GM19468 (cell line): ENCODE data around the gene NANOS2.
"Not testable (repeated sequence)": the region's sequence is repeated elsewhere in the genome, so short reads cannot be mapped to it uniquely, and the experiment has no call there.

Experiments used
- ATAC-seq: cut with Tn5 transposase; IDR thresholded peaks from one replicate; pipeline ENCODE4 v1.9.1; 2021; ENCODE audit warnings: mild to moderate bottlenecking, moderate library complexity, moderate number of reproducible peaks; ENCODE audit not compliant: unreplicated experiment; ENCODE audit errors: extremely low read depth

Gene NANOS2

GRCh38 chr19:45879055-45879454 is 35.5 kb downstream of the NANOS2 start:
- ATAC-seq = no peak

- ATAC-seq = no peak
These were observed 36.4 kb downstream of the NANOS2 start for GRCh38 chr19:45878043-45878794.

- no peak for ATAC-seq
These were observed 38.0 kb downstream of the NANOS2 start for GRCh38 chr19:45876411-45877197.

GRCh38 chr19:45876161-45876410 is 38.5 kb downstream of the NANOS2 start:
- ATAC-seq = no peak

GRCh38 chr19:45874620-45874966 is 40.0 kb downstream of the NANOS2 start:
- ATAC-seq = no peak

GRCh38 chr19:45873219-45873772 is 41.3 kb downstream of the NANOS2 start:
- ATAC-seq = no peak

- no peak for ATAC-seq
These were observed 42.3 kb downstream of the NANOS2 start for GRCh38 chr19:45872095-45872919.

GRCh38 chr19:45870798-45871197 is 43.8 kb downstream of the NANOS2 start:
- ATAC-seq = no peak

GRCh38 chr19:45867241-45867640 is 47.3 kb downstream of the NANOS2 start:
- not testable (repeated sequence) for ATAC-seq

GRCh38 chr19:45866400-45867176 is 48.0 kb downstream of the NANOS2 start:
- ATAC-seq = no peak

- no peak for ATAC-seq
These were observed 49.2 kb downstream of the NANOS2 start for GRCh38 chr19:45865269-45865948.

- ATAC-seq = no peak
These were observed 49.9 kb downstream of the NANOS2 start for GRCh38 chr19:45864629-45865082.

GRCh38 chr19:45863840-45864628 is 50.5 kb downstream of the NANOS2 start, which contains the start of gene FOXA3:
Gene FOXA3, plus strand, starts transcription at chr19:45864326. Its CDS starts 131 bp downstream, at chr19:45864457.
- ATAC-seq = peak; percentile 30

GRCh38 chr19:45863335-45863839 is 51.2 kb downstream of the NANOS2 start:
- no peak for ATAC-seq
